Karpas-422 (cell line): Measurements from ENCODE around the gene BMPR1B. TPM values are rescaled to one million over a fixed set of nuclear protein-coding genes. Genes with fewer than 3 reads are reported as not detected.

ENCODE experiments used
- DNase-seq: peaks from one replicate; pipeline ENCODE4 v3.0.0-alpha.2; 2015
- H2AFZ ChIP-seq: fragments of 200-600 bp; sonication (generic); 2 replicates; pipeline ENCODE4 v1.6.1; 2014; ENCODE audit warnings: antibody characterized with exemption, low read length, mixed read lengths
- H3K27ac ChIP-seq: fragments of 200-600 bp; sonication (generic); 2 replicates; pipeline ENCODE4 v1.5.1; 2014; ENCODE audit warnings: mild to moderate bottlenecking, low read length, moderate library complexity
- H3K27me3 ChIP-seq: fragments of 200-600 bp; sonication (generic); 2 replicates; pipeline ENCODE4 v1.6.1; 2014; ENCODE audit warnings: low read length, mixed read lengths
- H3K36me3 ChIP-seq: fragments of 200-600 bp; sonication (generic); 2 replicates; pipeline ENCODE4 v1.6.1; 2014; ENCODE audit warnings: low read length, mixed read lengths; ENCODE audit not compliant: insufficient read depth
- H3K4me1 ChIP-seq: fragments of 200-600 bp; sonication (generic); 2 replicates; pipeline ENCODE4 v1.6.1; 2014; ENCODE audit warnings: mild to moderate bottlenecking, low read length, mixed read lengths
- H3K4me2 ChIP-seq: fragments of 200-600 bp; sonication (generic); 2 replicates; pipeline ENCODE4 v1.6.1; 2014; ENCODE audit warnings: low read length, low read depth, mild to moderate bottlenecking; ENCODE audit not compliant: poor library complexity, severe bottlenecking
- H3K4me3 ChIP-seq: fragments of 200-600 bp; sonication (generic); 2 replicates; pipeline ENCODE4 v1.5.1; 2014; ENCODE audit warnings: mild to moderate bottlenecking, antibody characterized with exemption, low read length, mixed read lengths
- H3K79me2 ChIP-seq: fragments of 200-600 bp; sonication (generic); 2 replicates; pipeline ENCODE4 v1.6.1; 2014; ENCODE audit warnings: mild to moderate bottlenecking, low read length, mixed read lengths
- H3K9ac ChIP-seq: fragments of 200-600 bp; sonication (generic); 2 replicates; pipeline ENCODE4 v1.6.0; 2014; ENCODE audit warnings: low read length
- H3K9me2 ChIP-seq: fragments of 200-600 bp; sonication (generic), shearing (Covaris generic); replicated peaks from 2 replicates; pipeline ENCODE4 v1.6.0; 2014; ENCODE audit warnings: mild to moderate bottlenecking, low read length, moderate library complexity; ENCODE audit not compliant: insufficient read depth
- H3K9me3 ChIP-seq: fragments of 300-700, 200-600 bp; sonication (generic); 2 replicates; pipeline ENCODE4 v1.6.1; 2014; ENCODE audit warnings: low read length, mixed read lengths
- H4K20me1 ChIP-seq: fragments of 200-600 bp; sonication (generic); 2 replicates; pipeline ENCODE4 v1.6.1; 2014; ENCODE audit warnings: mild to moderate bottlenecking, antibody characterized with exemption, low read length, low read depth; ENCODE audit not compliant: insufficient read depth
- total RNA-seq: library from RNA; depleted of rRNA; stranded (reverse); fragments of >200 nt; shearing (Covaris generic); gene quantifications from 2 replicates; pipeline ENCODE4 v1.2.3, GENCODE V29; 2014; ENCODE audit warnings: low replicate concordance

The BMPR1B gene
- total RNA-seq, 1 experiment from 2014 or later, result not detected

GRCh38 chr4:94765174-94765573 is 7.4 kb downstream of the BMPR1B start:
- H3K4me1 ChIP-seq, result peaks cover 21% of the 10 kb centered on the region
- no peak overlapping the region for H2AFZ ChIP-seq
- H4K20me1 ChIP-seq, result no peaks in the 10 kb centered on the region
- H3K4me2 ChIP-seq, result no peak overlapping the region
- DNase-seq, result no peak
- 0 out of 2 replicates have a peak, but pooled peaks cover 2% of the 10 kb centered on the region for H3K27me3 ChIP-seq
- H3K79me2 ChIP-seq, result no peaks in the 10 kb centered on the region
- H3K4me3 ChIP-seq, result no peak overlapping the region
- no peaks in the 10 kb centered on the region for H3K9me3 ChIP-seq
- H3K27ac ChIP-seq, result no peak overlapping the region
- H3K9me2 ChIP-seq, result no peaks in the 10 kb centered on the region
- H3K9ac ChIP-seq, result no peak overlapping the region
- no peaks in the 10 kb centered on the region for H3K36me3 ChIP-seq

- no peaks in the 10 kb centered on the region for H4K20me1 ChIP-seq
- no peak overlapping the region for H3K9ac ChIP-seq
- no peak for DNase-seq
- H3K36me3 ChIP-seq, result no peaks in the 10 kb centered on the region
- H3K27ac ChIP-seq, result no peak overlapping the region
- H3K4me2 ChIP-seq, result no peak overlapping the region
- H3K27me3 ChIP-seq, result 0 out of 2 replicates have a peak, but pooled peaks cover 2% of the 10 kb centered on the region
- H3K9me3 ChIP-seq, result no peaks in the 10 kb centered on the region
- H3K4me1 ChIP-seq, result peaks cover 21% of the 10 kb centered on the region
- no peaks in the 10 kb centered on the region for H3K79me2 ChIP-seq
- H3K9me2 ChIP-seq, result no peaks in the 10 kb centered on the region
- H2AFZ ChIP-seq, result no peak overlapping the region
- H3K4me3 ChIP-seq, result no peak overlapping the region
Observed at GRCh38 chr4:94765648-94766047, 7.9 kb downstream of the BMPR1B start.

- Histone ChIP-seq H3K27ac (no peak overlapping the region), H3K9me3 (no peaks in the 10 kb centered on the region), H3K4me3 (no peak overlapping the region), H3K9me2 (no peaks in the 10 kb centered on the region), H2AFZ (no peak overlapping the region), H3K4me2 (no peak overlapping the region), H4K20me1 (no peaks in the 10 kb centered on the region), H3K36me3 (no peaks in the 10 kb centered on the region), H3K9ac (no peak overlapping the region), H3K4me1 (peaks cover 16% of the 10 kb centered on the region), H3K79me2 (no peaks in the 10 kb centered on the region), H3K27me3 (0 out of 2 replicates have a peak, but pooled peaks cover 2% of the 10 kb centered on the region)
- DNase-seq, result no peak
Observed at GRCh38 chr4:94766856-94767255, 9.1 kb downstream of the BMPR1B start.

- no peak overlapping the region for H3K9ac ChIP-seq
- H3K9me3 ChIP-seq, result no peaks in the 10 kb centered on the region
Observed at GRCh38 chr4:94767446-94767845, 9.7 kb downstream of the BMPR1B start.

GRCh38 chr4:94782707-94783106 is 25.0 kb downstream of the BMPR1B start:
- Histone ChIP-seq H3K9ac (no peak overlapping the region), H3K27me3 (no peaks in the 10 kb centered on the region), H3K27ac (no peak overlapping the region), H2AFZ (no peak overlapping the region), H3K36me3 (no peaks in the 10 kb centered on the region), H3K4me3 (no peak overlapping the region), H3K9me3 (no peaks in the 10 kb centered on the region), H3K4me1 (no peaks in the 10 kb centered on the region), H3K9me2 (no peaks in the 10 kb centered on the region), H3K79me2 (no peaks in the 10 kb centered on the region), H4K20me1 (no peaks in the 10 kb centered on the region), H3K4me2 (no peak overlapping the region)
- DNase-seq, result no peak

More at GRCh38 chr4:94767446-94767845, 9.7 kb downstream of the BMPR1B start:
- DNase-seq, result no peak
- no peak overlapping the region for H3K27ac ChIP-seq
- no peaks in the 10 kb centered on the region for H3K9me2 ChIP-seq
- no peaks in the 10 kb centered on the region for H4K20me1 ChIP-seq
- H3K4me1 ChIP-seq, result peaks cover 10% of the 10 kb centered on the region
- no peak overlapping the region for H2AFZ ChIP-seq
- no peak overlapping the region for H3K4me3 ChIP-seq
- H3K79me2 ChIP-seq, result no peaks in the 10 kb centered on the region
- no peaks in the 10 kb centered on the region for H3K36me3 ChIP-seq
- H3K27me3 ChIP-seq, result 0 out of 2 replicates have a peak, but pooled peaks cover 2% of the 10 kb centered on the region
- H3K4me2 ChIP-seq, result no peak overlapping the region

- no peak overlapping the region for H3K4me3 ChIP-seq
- no peak overlapping the region for H2AFZ ChIP-seq
- no peaks in the 10 kb centered on the region for H3K27me3 ChIP-seq
- peaks cover 3% of the 10 kb centered on the region; the same call in 1 of the 2 replicates for H3K9me2 ChIP-seq
- H4K20me1 ChIP-seq, result no peaks in the 10 kb centered on the region
- H3K9ac ChIP-seq, result no peak overlapping the region
- H3K79me2 ChIP-seq, result no peaks in the 10 kb centered on the region
- H3K36me3 ChIP-seq, result no peaks in the 10 kb centered on the region
- DNase-seq, result no peak
- H3K4me1 ChIP-seq, result no peaks in the 10 kb centered on the region
- H3K27ac ChIP-seq, result no peak overlapping the region
- no peaks in the 10 kb centered on the region for H3K9me3 ChIP-seq
- H3K4me2 ChIP-seq, result no peak overlapping the region
Observed at GRCh38 chr4:94791701-94792100, 33.9 kb downstream of the BMPR1B start.

- H3K9ac ChIP-seq, result no peak overlapping the region
- no peak overlapping the region for H3K4me3 ChIP-seq
- H3K79me2 ChIP-seq, result no peaks in the 10 kb centered on the region
- no peak overlapping the region for H3K4me2 ChIP-seq
- no peak overlapping the region for H3K27ac ChIP-seq
- no peaks in the 10 kb centered on the region for H3K27me3 ChIP-seq
- DNase-seq, result no peak
- H4K20me1 ChIP-seq, result no peaks in the 10 kb centered on the region
- no peaks in the 10 kb centered on the region for H3K9me3 ChIP-seq
- no peaks in the 10 kb centered on the region for H3K36me3 ChIP-seq
- no peaks in the 10 kb centered on the region for H3K9me2 ChIP-seq
- H2AFZ ChIP-seq, result no peak overlapping the region
- no peaks in the 10 kb centered on the region for H3K4me1 ChIP-seq
Observed at GRCh38 chr4:94798808-94799207, 41.1 kb downstream of the BMPR1B start.

- H3K4me1 ChIP-seq, result no peaks in the 10 kb centered on the region
- H3K9me2 ChIP-seq, result no peaks in the 10 kb centered on the region
- H3K27ac ChIP-seq, result no peak overlapping the region
- no peak overlapping the region for H3K9ac ChIP-seq
- no peak overlapping the region for H3K4me2 ChIP-seq
- no peak for DNase-seq
- no peaks in the 10 kb centered on the region for H3K9me3 ChIP-seq
- no peaks in the 10 kb centered on the region for H3K27me3 ChIP-seq
- H4K20me1 ChIP-seq, result no peaks in the 10 kb centered on the region
- no peak overlapping the region for H3K4me3 ChIP-seq
- no peaks in the 10 kb centered on the region for H3K36me3 ChIP-seq
- H3K79me2 ChIP-seq, result no peaks in the 10 kb centered on the region
- H2AFZ ChIP-seq, result no peak overlapping the region
Observed at GRCh38 chr4:94801016-94801415, 43.3 kb downstream of the BMPR1B start.

- Histone ChIP-seq H3K27ac (no peak overlapping the region), H4K20me1 (no peaks in the 10 kb centered on the region), H3K9me2 (no peaks in the 10 kb centered on the region), H3K27me3 (no peaks in the 10 kb centered on the region), H2AFZ (no peak overlapping the region), H3K36me3 (no peaks in the 10 kb centered on the region), H3K4me2 (no peak overlapping the region), H3K79me2 (no peaks in the 10 kb centered on the region), H3K4me1 (no peaks in the 10 kb centered on the region), H3K4me3 (no peak overlapping the region), H3K9me3 (no peaks in the 10 kb centered on the region), H3K9ac (no peak overlapping the region)
- no peak for DNase-seq
Observed at GRCh38 chr4:94802091-94802490, 44.3 kb downstream of the BMPR1B start.
